Measurements from ENCODE around the gene DRC7.
"Not testable (repeated sequence)": the region's sequence is repeated elsewhere in the genome, so short reads cannot be mapped to it uniquely, and the experiment has no call there.

DRC7 gene

DNA sequence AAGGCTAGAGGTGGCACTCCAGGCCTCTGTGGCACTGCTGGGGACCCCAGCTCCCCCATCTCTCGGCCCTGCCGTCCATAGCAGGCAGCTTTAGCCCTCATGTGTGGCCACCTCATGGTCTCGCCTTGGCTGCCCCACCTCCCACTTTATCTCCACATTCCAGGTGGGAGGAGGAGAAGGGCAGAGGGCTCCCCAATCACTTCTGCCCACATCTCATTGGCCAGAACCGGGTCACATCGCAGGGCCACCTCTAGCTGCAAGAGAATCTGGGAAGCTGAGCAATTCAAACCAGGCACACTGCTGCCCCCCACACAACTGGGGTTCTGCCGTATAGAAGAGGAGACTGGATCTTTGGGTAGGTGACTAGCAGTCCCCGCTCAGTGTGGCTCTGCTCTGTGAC is 1.6 kb downstream of the DRC7 start:
- no peak for DNase-seq

- no peak for DNase-seq
Measured at GRCh38 chr16:57697896-57698537, 3.4 kb downstream of the DRC7 start.

- no peak for DNase-seq
Measured at GRCh38 chr16:57698812-57699405, 4.3 kb downstream of the DRC7 start.

- DNase-seq: no peak
Measured at GRCh38 chr16:57699481-57699880, 4.9 kb downstream of the DRC7 start.

- no peak for DNase-seq
Measured at GRCh38 chr16:57699899-57700298, 5.3 kb downstream of the DRC7 start.

DNA sequence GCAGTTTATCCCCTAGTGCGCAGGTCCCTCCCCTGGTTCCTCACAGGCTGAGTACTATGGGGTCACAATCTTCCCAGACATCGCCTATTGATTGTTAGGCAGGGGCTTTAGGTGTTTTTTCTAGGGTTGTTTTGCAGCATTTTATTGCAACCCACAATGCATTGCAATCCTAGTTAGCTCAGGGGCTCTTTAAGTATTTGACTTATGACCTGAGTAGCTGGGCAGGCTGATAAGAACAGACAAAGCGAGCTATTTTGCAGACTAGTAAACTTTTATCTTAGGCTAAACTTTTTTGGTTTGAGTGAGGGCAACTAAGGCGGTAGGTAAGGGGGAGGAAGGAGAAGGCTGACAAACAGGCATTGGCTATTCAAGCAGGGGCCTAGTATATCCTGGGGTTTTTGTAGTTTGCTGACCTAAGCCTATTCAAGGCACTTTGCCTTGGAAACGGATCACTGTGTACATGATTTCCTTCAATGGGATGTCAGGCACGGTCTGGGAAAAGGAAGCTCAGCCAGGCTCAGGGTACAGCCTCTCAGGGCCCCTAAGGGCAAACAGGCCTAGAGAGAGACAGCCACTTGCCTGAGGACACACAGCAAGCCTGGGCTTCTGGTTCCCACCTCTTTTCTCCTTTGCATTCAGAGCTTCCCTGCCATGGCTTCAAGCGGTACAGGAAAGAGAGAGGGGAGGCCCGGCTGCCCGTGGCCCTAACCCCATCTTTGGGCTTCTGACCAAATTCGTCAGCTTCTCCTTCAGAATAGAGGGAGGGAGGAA is 6.4 kb downstream of the DRC7 start:
- no peak for DNase-seq

DNA sequence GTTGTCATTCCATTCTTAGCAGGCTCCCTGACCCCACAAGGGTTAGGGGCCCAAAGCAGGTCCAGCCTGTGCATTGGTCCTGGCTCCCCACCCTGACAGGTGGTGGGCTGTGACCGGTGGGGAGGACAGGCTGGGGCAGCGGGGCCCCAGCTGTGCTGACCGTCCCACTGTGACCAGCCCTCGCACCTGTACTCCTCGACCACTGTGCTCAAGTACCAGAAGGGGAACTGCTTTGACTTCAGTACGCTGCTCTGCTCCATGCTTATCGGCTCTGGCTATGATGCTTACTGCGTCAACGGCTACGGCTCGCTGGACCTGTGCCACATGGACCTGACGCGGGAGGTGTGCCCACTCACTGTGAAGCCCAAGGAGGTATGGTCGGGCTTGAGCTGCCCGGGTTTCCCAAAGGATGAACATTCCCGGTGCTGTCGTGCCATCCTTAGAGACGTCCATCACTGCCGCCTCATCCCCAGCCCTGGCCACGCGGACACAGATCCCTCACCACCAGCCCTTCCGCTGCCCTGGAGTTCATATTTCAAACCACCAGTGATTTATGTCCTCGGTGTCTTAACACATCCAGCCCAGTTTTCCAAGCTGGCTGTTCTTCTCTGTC is 7.3 kb downstream of the DRC7 start:
- no peak for DNase-seq

- no peak for DNase-seq
Measured at GRCh38 chr16:57703416-57704010, 8.9 kb downstream of the DRC7 start.

DNA sequence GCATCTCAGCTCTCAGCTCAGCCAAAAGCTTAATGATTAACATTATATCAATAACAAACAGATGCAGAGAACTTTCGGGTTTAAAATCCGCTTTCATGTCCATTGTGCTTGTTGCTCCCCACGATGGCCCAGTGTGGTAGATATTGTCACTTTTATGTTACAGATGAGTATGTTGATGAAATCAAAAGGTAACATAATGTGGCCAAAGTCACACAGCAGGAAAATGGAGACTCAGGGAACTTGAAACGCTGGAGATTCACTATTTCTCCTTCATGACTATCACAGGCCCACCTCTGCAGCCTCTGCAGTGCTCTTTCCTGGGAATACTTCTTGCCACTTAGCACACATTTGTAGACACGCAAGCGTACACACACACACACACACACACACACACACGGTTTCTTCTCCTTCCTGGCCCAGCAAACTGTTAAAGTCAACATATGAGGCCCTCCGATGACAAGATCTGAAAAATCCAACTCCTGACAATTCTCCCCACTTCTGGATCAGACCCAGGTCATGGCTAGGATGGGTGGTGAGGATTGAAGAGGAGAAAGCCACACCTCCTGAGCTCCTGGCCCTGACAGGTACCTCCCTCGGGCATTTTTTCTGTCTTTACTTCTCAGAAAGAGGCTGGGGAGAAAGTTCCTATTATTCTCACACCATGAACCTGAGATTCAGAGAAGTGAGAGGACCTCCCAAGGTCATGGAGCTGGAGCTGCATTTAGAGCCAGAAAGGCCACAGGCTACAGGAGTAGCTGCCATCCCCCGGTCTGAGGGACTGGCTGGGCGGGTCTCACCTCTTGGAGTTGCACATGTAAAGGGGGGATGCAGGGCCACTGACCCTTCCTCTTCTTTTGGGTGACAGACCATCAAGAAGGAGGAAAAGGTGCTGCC is 9.7 kb downstream of the DRC7 start:
- no peak for DNase-seq

GRCh38 chr16:57704905-57705852 is 10.6 kb downstream of the DRC7 start:
- DNase-seq: no peak

GRCh38 chr16:57706717-57707116 is 12.1 kb downstream of the DRC7 start:
- DNase-seq: no peak

- DNase-seq: no peak
Measured at GRCh38 chr16:57707331-57707730, 12.7 kb downstream of the DRC7 start.

DNA sequence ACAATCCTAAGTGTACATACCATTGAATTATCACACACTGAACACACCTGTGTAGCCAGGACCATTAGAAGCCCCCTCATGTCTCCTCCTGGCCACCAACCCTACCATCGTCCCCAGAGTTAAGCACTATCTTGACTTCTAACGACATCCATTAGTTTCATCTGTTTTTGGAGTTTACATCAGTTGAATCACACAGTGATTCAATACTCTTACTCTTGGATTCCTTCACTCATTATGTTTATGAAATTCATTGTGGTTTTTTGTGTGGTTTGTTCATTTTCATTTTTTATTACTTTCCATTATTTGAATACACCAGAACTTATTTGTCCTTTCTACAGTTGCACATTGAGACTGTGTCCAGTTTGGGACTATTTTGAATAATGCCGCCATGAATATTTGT is 13.6 kb downstream of the DRC7 start:
- DNase-seq: no peak

- no peak for DNase-seq
Measured at GRCh38 chr16:57709663-57710062, 15.1 kb downstream of the DRC7 start.

DNA sequence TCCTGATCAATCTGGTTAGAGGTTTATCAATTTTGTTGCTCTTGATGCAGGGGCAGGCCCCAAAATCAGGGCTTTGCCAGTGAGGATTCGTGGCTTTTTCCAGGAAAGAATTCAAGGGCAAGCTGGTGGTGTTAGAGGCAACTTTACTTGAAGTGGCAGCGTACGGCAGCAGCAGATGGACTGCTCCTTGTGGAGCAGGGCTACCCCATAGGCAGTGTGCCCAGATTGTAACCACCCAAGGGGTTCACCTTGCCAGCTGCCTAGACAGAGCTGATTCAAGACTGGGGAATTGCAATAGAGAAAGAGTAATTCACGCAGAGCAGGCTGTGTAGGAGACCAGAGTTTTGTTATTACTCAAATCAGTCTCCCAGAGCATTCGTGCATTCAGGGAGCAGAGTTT is 16.7 kb downstream of the DRC7 start:
- no peak for DNase-seq

GRCh38 chr16:57711993-57712392 is 17.4 kb downstream of the DRC7 start:
- DNase-seq: no peak

- not testable (repeated sequence) for DNase-seq
Measured at GRCh38 chr16:57712569-57712968, 18.0 kb downstream of the DRC7 start.

DNA sequence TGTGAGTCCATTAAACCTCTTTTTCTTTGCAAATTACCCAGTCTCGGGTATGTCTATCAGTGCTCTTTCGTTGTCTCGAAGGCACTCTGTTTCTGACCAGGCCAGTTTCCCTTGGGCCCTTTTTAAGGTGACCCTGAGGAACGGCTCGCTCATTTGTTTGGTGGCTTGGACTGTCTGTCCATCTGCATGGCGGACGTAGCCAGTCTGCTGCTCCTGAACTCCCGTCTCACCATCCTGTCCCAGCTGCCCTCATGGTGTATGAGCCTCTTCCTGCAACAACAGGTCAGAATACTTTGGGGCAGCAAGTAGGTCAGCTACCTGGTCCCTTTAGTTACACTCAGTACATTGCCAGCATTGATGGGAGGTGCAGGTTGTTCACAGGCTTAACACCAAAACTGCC is 19.0 kb downstream of the DRC7 start:
- no peak for DNase-seq

DNA sequence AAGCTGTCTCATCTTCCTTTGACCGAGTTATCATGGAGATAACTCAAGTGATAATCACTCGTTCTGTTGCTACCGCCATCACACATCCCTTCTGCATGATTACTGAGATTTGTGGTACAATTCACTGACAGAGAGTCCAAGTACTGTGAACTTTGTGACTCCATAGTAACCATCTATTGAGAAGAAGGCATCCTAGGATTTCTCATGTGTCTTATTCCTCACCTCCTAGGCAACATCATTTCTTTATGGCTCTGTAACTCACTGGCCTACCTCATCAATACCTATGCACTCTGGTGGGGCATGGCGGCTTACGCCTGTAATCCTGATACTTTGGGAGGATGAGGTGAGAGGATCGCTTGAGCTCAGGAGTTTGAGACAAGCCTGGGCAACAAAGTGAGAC is 19.4 kb downstream of the DRC7 start:
- DNase-seq: no peak

- peak; percentile 59 for DNase-seq
Measured at GRCh38 chr16:57720142-57720575, 25.6 kb downstream of the DRC7 start.

Data from MV-4-11 (cell line).